Germinal center (tissue), 1 donor: Measurements from ENCODE around the gene AMMECR1L.
A peak's percentile ranks its signal among the peaks of the same experiment; 100 is the strongest.
"Not testable (repeated sequence)": the region's sequence is repeated elsewhere in the genome, so short reads cannot be mapped to it uniquely, and the experiment has no call there.

ENCODE experiments used
- DNase-seq: peaks from one replicate; pipeline ENCODE4 v3.0.0; 2012; ENCODE audit warnings: mixed read lengths, low spot score

The AMMECR1L gene

GRCh38 chr2:127885780-127886592 lies at the start of gene AMMECR1L:
AMMECR1L (minus strand) TSS chr2:127885956; CDS start chr2:127874234, 11,722 bp downstream.
- peak; percentile 51 for DNase-seq

GRCh38 chr2:127935337-127935736 lies 49.6 kb upstream of the AMMECR1L start:
- DNase-seq: no peak

GRCh38 chr2:127932199-127932876 lies 46.6 kb upstream of the AMMECR1L start:
- DNase-seq: no peak

- no peak for DNase-seq
These were observed 43.7 kb upstream of the AMMECR1L start for GRCh38 chr2:127929449-127929848.

GRCh38 chr2:127927384-127927783 lies 41.6 kb upstream of the AMMECR1L start:
- no peak for DNase-seq

GRCh38 chr2:127917916-127918315 lies 32.2 kb upstream of the AMMECR1L start:
- DNase-seq: no peak

GRCh38 chr2:127913808-127914457 lies 28.2 kb upstream of the AMMECR1L start:
- no peak for DNase-seq

GRCh38 chr2:127911737-127912136 lies 26.0 kb upstream of the AMMECR1L start:
- DNase-seq: no peak

GRCh38 chr2:127910415-127910814 lies 24.7 kb upstream of the AMMECR1L start:
- DNase-seq: no peak

- DNase-seq: no peak
These were observed 23.3 kb upstream of the AMMECR1L start for GRCh38 chr2:127909019-127909418.

GRCh38 chr2:127907733-127908400 lies 22.1 kb upstream of the AMMECR1L start:
- DNase-seq: not testable (repeated sequence)

- no peak for DNase-seq
These were observed 20.6 kb upstream of the AMMECR1L start for GRCh38 chr2:127906206-127906926.

GRCh38 chr2:127901339-127902056 lies 15.7 kb upstream of the AMMECR1L start:
- DNase-seq: no peak

- no peak for DNase-seq
These were observed 11.9 kb upstream of the AMMECR1L start for GRCh38 chr2:127897531-127898211.

- DNase-seq: no peak
These were observed 7.7 kb upstream of the AMMECR1L start for GRCh38 chr2:127893494-127893893.

- DNase-seq: no peak
These were observed 7.3 kb upstream of the AMMECR1L start for GRCh38 chr2:127893033-127893432.

GRCh38 chr2:127891811-127892210 lies 6.1 kb upstream of the AMMECR1L start:
- no peak for DNase-seq

- DNase-seq: not testable (repeated sequence)
These were observed 5.0 kb upstream of the AMMECR1L start for GRCh38 chr2:127890756-127891155.

GRCh38 chr2:127888772-127889171 lies 3.0 kb upstream of the AMMECR1L start:
- no peak for DNase-seq

GRCh38 chr2:127887776-127888130 lies 2.0 kb upstream of the AMMECR1L start:
- no peak for DNase-seq
